Measurements from ENCODE around the gene ELAPOR1.

- TF ChIP-seq EZH2 (IDR thresholded peaks at IDR 0.05; ENCODE audit: insufficient read depth, poor library complexity, severe bottlenecking) (no peak), EZH2phosphoT487 (IDR thresholded peaks at IDR 0.05; ENCODE audit: insufficient read depth, low read depth) (no peak)
Measured at GRCh38 chr1:109080441-109081082, 33.4 kb upstream of the ELAPOR1 start.
